OCI-LY7 (cell line): ENCODE results near the gene HSPA1L. TPM values are rescaled to one million over a fixed set of nuclear protein-coding genes. Genes with fewer than 3 reads are reported as not detected.

Experiments
- BruUV-seq: library from RNA; stranded (reverse); fragments of 400-500 nt; replicated peaks from 2 replicates; lab custom pipeline; 2021; lab: Mats Ljungman, UMichigan
- CTCF ChIA-PET: fragments of 300-600 bp; sonication (Branson Sonifier 250); formaldehyde crosslinking; loops from one replicate; lab custom pipeline; 2022; ENCODE audit warnings: antibody characterized with exemption; ENCODE audit not compliant: unreplicated experiment; lab: Charles Lee
- POLR2A ChIA-PET: fragments of 300-600 bp; sonication (Branson Sonifier 250); formaldehyde crosslinking; loops from one replicate; lab custom pipeline; 2022; ENCODE audit warnings: antibody characterized with exemption; lab: Charles Lee
- DNase-seq: peaks from one replicate; pipeline ENCODE4 v3.0.0-alpha.2; 2015; ENCODE audit warnings: low spot score
- H2AFZ ChIP-seq: fragments of 200-600 bp; sonication (generic), shearing (Covaris generic); 2 replicates; pipeline ENCODE4 v1.6.1; 2014; ENCODE audit warnings: mild to moderate bottlenecking, antibody characterized with exemption, low read length, moderate library complexity
- H3K27ac ChIP-seq: fragments of 200-600 bp; sonication (generic); 2 replicates; pipeline ENCODE4 v1.5.1; 2014; ENCODE audit warnings: mixed run types, low read depth, mild to moderate bottlenecking, moderate library complexity, low read length, inconsistent platforms; ENCODE audit not compliant: poor library complexity, severe bottlenecking
- H3K36me3 ChIP-seq: fragments of 200-600 bp; sonication (generic); 2 replicates; pipeline ENCODE4 v1.6.1; 2014; ENCODE audit warnings: mild to moderate bottlenecking, antibody characterized with exemption, low read length, moderate library complexity, mixed read lengths; ENCODE audit not compliant: insufficient read depth
- H3K4me1 ChIP-seq: fragments of 200-600 bp; sonication (generic); 2 replicates; pipeline ENCODE4 v1.5.1; 2014; ENCODE audit warnings: mild to moderate bottlenecking, low read length; ENCODE audit not compliant: insufficient read depth, poor library complexity, severe bottlenecking
- H3K4me2 ChIP-seq: fragments of 200-600 bp; sonication (generic); 2 replicates; pipeline ENCODE4 v1.6.1; 2014; ENCODE audit warnings: mild to moderate bottlenecking, low read length
- H3K4me3 ChIP-seq: fragments of 200-600 bp; sonication (generic); 2 replicates; pipeline ENCODE4 v1.5.1; 2014; ENCODE audit warnings: mild to moderate bottlenecking, low read depth, low read length; ENCODE audit not compliant: poor library complexity, severe bottlenecking
- H3K79me2 ChIP-seq: fragments of 200-600 bp; sonication (generic); 2 replicates; pipeline ENCODE4 v1.6.1; 2016; ENCODE audit warnings: low read depth, mild to moderate bottlenecking, low read length, moderate library complexity, mixed read lengths; ENCODE audit not compliant: insufficient read depth
- H3K9me2 ChIP-seq: fragments of 200-600 bp; sonication (generic); 2 replicates; pipeline ENCODE4 v1.6.1; 2016; ENCODE audit warnings: mild to moderate bottlenecking, low read length, mixed read lengths; ENCODE audit not compliant: insufficient read depth
- H3K9me3 ChIP-seq: fragments of 200-600 bp; sonication (generic); 2 replicates; pipeline ENCODE4 v1.6.1; 2014; ENCODE audit warnings: mild to moderate bottlenecking, mixed run types, low read length, mixed read lengths
- H4K20me1 ChIP-seq: fragments of 200-600 bp; sonication (generic); 2 replicates; pipeline ENCODE4 v1.6.1; 2014; ENCODE audit warnings: mild to moderate bottlenecking, antibody characterized with exemption, low read length, moderate library complexity, mixed read lengths; ENCODE audit not compliant: insufficient read depth
- EZH2phosphoT487 ChIP-seq: fragments of 200-600 bp; sonication (generic); IDR thresholded peaks from 2 replicates; pipeline ENCODE4 v1.6.1; 2018; ENCODE audit warnings: low read depth, borderline replicate concordance, mild to moderate bottlenecking, mixed run types, antibody characterized with exemption, low read length, moderate library complexity, mixed read lengths
- intact Hi-C: fragments of 100-400 bp; cut with micrococcal nuclease; formaldehyde crosslinking; loops from one replicate; pipeline ENCODE4 v1.10.0; 2022; ENCODE audit not compliant: unreplicated experiment
- total RNA-seq, 2 experiments: library from RNA; depleted of rRNA in 1 of 2; stranded (reverse); fragments of >200 nt in 1 of 2; shearing (Covaris generic) in 1 of 2; gene quantifications; 2 replicates each; pipeline ENCODE4 v1.2.3, GENCODE V29; 2014 to 2022
- TF ChIP-seq, protein P1 (sequence below): fragments of 200-600 bp; sonication (generic); conservative IDR thresholded peaks from 2 replicates; pipeline ENCODE4 v1.5.1; 2014; ENCODE audit warnings: mild to moderate bottlenecking, antibody characterized with exemption, low read length, moderate library complexity, mixed read lengths

HSPA1L gene
- total RNA-seq, 2 experiments from 2014 or later = 0.19 to 0.49 TPM

DNA sequence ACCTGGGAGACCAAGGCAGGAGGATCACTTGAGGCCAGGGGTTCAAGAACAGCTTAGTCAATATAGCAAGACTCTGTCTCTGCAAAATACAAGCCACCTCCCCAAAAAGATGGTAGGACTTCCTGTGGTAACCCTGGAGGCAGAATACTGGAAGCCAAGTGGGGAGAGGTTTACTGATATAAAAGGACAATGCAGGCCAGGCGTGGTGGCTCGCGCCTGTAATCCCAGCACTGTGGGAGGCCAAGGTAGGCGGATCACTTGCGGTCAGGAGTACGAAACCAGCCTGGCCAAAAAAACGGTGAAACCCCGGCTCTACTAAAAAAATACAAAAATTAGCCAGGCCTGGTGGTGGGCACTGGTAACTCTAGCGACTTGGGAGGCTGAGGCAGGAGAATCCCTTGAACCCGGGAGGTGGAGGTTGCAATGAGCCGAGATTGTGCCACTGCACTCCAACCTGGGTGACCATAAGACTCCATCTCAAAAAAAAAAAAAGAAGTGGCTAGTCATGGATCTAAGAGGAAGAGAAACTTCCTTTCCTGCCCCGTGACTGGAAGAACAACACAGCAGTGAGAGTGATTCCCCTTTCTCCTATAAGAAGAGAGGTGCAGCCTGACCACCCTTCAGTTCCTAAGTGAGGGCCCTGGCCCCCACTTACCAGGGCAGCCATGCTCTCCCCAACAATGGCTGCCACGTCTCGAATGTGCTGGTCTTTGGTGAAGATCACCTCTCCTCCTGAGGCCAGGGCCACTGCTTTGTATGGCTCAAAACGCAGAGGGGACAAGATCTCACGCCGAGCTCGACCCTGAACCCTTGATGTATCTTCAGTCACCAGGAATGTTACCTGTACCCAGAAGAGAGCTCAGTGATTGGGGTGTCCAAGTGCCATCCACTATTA lies 46.5 kb downstream of the HSPA1L start:
- BruUV-seq = no TSS peak
- ChIA-PET POLR2A (no interaction called here), CTCF (no interaction called here)
- Histone ChIP-seq H3K9me3 (no peaks in the 10 kb centered on the region), H3K9me2 (no peaks in the 10 kb centered on the region), H3K4me3 (no peak overlapping the region), H3K27ac (no peak overlapping the region), H3K36me3 (peaks cover 24% of the 10 kb centered on the region), H2AFZ (no peak overlapping the region), H4K20me1 (no peaks in the 10 kb centered on the region), H3K79me2 (no peaks in the 10 kb centered on the region), H3K4me2 (no peak overlapping the region), H3K4me1 (no peaks in the 10 kb centered on the region)
- intact Hi-C loops = loop anchor here (1.0 kb wide), 2 partner anchors 39 to 88 kb away; partner anchors contain the start of gene DDAH2
- no peak for DNase-seq
- TF ChIP-seq EZH2phosphoT487 = no peak
- TF ChIP-seq, protein P1, sequence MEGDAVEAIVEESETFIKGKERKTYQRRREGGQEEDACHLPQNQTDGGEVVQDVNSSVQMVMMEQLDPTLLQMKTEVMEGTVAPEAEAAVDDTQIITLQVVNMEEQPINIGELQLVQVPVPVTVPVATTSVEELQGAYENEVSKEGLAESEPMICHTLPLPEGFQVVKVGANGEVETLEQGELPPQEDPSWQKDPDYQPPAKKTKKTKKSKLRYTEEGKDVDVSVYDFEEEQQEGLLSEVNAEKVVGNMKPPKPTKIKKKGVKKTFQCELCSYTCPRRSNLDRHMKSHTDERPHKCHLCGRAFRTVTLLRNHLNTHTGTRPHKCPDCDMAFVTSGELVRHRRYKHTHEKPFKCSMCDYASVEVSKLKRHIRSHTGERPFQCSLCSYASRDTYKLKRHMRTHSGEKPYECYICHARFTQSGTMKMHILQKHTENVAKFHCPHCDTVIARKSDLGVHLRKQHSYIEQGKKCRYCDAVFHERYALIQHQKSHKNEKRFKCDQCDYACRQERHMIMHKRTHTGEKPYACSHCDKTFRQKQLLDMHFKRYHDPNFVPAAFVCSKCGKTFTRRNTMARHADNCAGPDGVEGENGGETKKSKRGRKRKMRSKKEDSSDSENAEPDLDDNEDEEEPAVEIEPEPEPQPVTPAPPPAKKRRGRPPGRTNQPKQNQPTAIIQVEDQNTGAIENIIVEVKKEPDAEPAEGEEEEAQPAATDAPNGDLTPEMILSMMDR = no peak

- H3K4me1 ChIP-seq = no peaks in the 10 kb centered on the region
- CTCF ChIA-PET = no interaction called here
- no peak overlapping the region for H3K4me3 ChIP-seq
- H4K20me1 ChIP-seq = no peaks in the 10 kb centered on the region
- no peak overlapping the region for H3K27ac ChIP-seq
- H3K9me3 ChIP-seq = no peaks in the 10 kb centered on the region
- H3K79me2 ChIP-seq = no peaks in the 10 kb centered on the region
- TF ChIP-seq, protein P1 = no peak
- no peak for TF ChIP-seq EZH2phosphoT487
- H3K4me2 ChIP-seq = no peak overlapping the region
- H2AFZ ChIP-seq = no peak overlapping the region
- H3K36me3 ChIP-seq = peaks cover 38% of the 10 kb centered on the region
- DNase-seq = no peak
- no TSS peak for BruUV-seq
- POLR2A ChIA-PET = no interaction called here
- intact Hi-C loops = no loop called here
- no peaks in the 10 kb centered on the region for H3K9me2 ChIP-seq
Measured at GRCh38 chr6:31767096-31767645, 47.9 kb downstream of the HSPA1L start.
